Activated gamma-delta T cell treated with anti-CD3 and anti-CD28 coated beads, Interleukin-2, amount 50 U/mL, for 16 hours (primary cell): ENCODE data around the gene ANTXR2.
"Not testable (repeated sequence)": the region's sequence is repeated elsewhere in the genome, so short reads cannot be mapped to it uniquely, and the experiment has no call there.

ENCODE experiments used
- DNase-seq: peaks from one replicate; pipeline ENCODE4 v3.0.0-alpha.2; 2020; ENCODE audit warnings: low read depth

ANTXR2 gene

DNA sequence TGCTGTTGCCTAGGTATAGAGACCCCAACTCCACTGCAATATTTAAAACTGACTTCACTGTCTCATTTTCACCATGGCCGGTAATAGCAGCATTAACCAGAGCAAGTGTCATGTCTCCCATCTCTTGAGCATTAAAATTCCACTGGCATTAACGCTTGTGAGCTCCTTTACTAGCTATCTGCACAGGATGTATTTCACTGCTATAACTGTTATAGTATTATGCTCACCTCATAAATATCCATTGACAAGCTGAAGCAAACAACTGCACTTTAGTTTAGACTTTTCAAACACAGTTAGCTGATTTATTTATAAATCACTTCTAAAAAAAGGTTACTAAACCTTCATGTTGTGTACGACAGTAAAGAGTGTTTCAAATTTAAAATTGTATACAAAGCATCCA lies 157.8 kb downstream of the ANTXR2 start:
- no peak for DNase-seq

DNA sequence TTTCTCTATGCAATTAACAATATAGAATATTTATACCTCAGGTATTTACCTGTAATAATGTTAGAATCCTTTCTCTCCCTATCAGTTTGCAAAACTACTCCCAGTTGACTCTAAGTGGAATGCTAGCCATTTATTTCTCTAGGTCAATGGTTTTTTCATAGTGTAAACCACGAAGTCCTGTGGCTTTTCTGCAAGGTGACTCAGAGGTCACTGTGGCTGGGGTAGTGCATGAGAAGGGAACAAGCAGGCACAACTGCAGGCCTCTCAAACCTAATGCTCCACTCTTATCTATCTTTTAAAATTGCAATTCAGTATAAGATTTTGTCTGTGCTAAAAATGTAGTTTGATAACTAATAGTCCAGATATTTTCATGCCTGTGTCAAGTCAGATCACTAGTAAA lies 159.4 kb downstream of the ANTXR2 start:
- no peak for DNase-seq

DNA sequence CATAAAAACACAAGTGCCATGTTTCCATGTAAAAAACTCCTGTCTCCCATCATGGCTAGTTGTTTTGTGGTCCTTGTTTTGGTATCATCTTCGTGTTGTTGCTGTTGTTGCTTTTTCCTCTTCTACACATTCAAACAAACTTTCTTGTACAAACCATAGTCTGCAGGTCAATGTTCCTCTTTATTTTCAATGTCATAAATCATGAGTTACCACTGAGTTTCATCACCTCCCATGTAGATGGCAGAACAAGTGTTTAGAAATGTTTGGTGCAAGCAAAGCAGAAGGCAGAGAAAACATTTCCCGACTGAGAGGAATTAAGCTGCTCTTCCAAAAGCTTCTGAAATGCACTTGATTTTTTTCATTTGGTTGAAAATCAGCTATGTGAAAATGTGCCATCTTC lies 166.0 kb downstream of the ANTXR2 start:
- DNase-seq: no peak

DNA sequence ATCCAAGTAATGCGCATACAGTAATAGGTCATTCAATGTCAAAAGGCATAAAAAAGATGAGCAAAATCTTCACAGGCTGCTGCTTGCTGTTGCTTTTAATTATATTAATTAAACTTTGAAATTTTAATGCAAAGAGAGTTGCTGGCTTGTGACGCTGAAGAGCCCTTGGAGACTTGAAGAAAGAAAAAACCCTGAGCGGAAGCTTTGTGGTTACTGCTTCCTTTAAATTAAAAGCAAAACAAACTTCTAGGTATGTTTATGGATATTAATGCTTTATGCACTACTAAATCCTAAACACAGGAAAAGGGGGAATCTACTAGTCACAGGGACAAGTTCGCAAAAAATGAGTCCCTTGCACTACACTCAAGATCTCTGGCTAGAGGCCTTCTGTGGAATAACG lies 166.7 kb downstream of the ANTXR2 start:
- no peak for DNase-seq

DNA sequence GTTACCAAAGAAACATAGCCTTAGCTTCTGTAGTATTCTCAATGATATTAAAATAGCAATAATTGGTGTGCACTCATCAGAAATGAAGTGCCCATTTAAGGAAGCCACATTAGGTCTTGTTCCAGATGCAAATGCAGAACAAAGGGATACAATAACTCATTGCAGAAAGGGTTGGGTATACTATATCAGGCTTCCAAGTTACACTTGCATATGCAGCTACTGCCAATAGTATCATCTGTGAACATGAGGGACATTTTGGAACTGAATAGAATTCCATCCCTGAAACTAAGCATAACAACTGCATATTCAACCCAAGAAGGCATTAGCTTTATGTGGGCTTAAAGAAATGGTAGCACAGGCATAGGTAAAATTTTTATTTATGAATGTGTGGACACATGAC lies 167.8 kb downstream of the ANTXR2 start:
- DNase-seq: no peak

DNA sequence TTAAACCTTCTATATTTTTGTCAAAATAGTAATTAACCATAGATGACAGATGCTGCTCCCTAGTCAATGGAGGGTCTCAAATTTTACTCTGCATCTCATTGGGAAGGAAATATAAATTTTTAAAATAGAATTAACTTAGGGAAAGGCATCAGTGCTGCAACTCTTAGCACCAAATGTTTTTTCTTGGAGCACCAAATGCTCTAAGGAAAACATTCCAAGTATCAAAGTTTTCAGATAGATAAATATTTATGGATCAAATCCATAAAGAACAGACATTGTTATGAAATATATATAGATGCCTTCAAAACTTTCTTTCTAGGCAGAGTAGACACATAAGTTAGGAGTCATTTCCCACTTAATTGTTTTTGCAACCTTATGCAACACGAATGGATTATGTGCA lies 168.7 kb downstream of the ANTXR2 start:
- no peak for DNase-seq

DNA sequence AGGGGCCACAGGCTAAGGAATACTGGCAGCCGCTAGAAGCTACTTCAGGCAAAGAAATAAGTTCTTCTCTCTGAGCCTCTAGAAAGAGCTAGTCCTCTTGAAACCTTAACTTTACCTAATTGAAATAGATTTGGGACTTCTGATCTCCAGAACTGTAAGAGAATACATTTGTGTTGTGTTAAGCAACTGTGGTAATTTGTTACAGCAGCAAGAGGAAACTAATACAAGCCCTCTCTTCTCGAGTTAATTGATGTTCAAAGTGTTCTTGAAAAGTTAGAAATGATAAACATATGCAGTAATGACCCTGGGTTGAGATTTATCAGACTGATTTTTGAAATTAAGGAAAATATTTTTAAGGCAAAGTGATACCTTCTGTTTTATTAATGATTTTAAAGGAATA lies 172.8 kb downstream of the ANTXR2 start:
- DNase-seq: no peak

DNA sequence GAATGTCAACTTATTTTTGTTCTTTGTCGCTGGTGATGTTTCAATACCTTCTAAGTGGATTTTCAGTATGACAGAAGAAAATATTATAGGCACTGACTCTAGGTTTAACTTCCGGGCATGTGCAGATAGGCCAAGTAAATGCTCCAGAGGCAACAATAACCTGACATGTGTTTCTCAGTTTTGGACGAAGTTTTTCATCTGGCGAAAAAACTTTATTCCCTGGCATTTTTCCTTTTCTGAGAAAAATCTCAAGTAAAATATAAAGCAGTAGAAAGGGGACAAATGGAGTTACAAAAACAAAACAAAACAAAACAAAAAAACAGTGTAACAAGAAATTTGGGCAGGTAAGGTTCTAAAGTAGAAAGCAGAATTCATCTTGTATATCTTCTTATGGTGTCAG lies 173.5 kb downstream of the ANTXR2 start:
- DNase-seq: no peak

DNA sequence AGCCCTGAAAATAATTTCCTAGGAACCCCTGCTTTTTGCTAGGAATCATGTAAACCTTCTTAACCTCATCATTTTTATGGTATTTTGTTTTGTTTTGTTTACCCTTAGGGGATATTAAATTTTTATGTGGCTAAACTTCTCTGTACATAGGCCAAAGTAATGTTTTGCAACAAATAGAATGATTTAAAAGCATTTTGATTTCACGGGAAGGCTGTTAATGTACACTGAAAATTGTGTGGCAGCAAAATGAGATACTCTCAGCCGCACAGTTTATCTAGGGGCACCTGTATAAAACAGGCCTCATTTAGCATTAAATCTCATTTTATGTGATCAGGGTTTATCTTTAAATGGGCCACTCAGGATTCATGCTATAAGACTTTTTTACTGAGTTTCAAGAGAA lies 175.0 kb downstream of the ANTXR2 start:
- DNase-seq: no peak

DNA sequence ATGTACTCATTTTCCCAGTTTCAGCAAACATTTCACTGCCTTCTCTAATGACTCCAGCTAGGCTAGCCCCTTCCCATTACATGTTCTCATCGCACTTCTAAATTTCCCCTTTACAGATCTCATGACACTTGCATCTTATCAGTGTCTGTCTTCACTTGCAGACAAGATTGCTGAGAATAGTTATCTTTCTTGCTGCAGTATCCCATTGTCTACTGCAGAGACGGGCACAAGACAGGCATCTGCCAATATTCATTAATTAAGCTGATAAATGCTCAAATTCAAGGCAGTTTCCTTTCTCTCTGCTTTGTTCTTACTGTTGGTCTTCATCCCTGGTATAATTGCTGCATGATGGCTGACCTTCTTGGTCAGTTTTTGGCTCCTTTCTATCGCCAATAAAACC lies 175.9 kb downstream of the ANTXR2 start:
- no peak for DNase-seq

DNA sequence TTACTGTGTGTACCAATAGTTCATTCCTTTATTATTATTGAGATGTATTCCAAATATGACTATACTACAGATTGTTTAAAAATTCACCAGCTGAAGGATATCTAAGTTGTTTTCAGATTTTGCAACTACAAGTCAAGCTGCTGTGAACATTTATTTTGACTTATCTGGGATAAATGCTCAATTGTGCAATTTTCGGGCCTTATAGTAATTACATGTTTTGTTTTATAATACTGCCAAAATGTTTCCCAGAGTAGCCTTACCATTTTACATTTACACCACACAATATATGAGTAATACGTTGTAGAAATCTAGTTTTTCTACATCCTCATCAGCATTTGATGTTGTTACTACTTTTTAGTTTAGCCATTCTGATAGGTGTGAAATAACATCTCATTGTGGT lies 179.6 kb downstream of the ANTXR2 start:
- DNase-seq: no peak

DNA sequence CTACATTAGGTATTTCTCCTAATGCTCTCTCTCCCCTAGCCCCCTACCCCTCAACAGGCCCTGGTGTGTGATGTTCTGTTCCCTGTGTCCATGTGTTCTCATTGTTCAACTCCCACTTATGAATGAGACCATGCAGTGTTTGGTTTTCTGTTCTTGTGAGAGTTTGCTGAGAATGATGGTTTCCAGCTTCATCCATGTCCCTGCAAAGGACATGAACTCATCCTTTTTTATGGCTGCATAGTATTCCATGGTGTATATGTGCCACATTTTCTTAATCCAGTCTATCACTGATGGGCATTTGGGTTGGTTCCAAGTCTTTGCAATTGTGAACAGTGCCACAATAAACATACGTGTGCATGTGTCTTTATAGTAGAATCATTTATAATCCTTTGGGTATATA lies 184.0 kb downstream of the ANTXR2 start:
- DNase-seq: not testable (repeated sequence)

DNA sequence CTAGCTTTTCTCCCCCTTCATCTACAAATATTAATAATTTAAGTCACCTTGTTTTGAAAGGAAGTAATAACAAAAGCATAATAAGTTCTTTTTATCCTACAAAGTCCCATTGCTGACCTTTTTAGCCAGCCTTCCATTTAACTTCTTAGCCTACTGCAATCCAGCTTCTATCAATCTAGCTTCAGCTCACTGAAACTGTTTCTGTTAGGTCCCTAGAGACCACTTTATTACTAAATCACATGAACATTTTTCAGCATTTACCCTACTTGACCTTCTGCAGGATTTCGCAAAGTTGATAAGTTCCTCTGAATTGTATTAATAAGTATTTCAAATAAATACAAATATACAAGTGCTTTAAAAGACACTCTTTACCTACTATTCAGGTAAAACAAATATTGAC lies 186.5 kb downstream of the ANTXR2 start:
- DNase-seq: no peak

DNA sequence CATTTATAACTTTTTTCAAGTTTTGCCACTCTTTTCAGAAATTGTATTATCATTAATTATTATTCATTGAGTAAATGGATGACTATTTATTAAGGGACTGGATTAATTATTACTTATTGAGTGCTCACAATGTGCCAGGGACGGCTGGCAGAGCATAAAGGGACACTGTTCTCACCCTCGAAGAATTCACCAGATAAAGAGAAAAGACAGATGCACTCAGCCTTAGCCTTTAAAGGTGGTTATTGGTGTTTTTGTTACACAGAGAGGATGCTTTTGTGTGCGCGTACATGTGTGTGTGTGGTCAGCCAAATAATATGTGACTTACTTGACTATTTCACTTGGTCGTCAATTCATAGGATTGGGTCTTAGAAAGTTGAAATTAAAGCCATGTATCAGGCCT lies 187.0 kb downstream of the ANTXR2 start:
- DNase-seq: no peak

DNA sequence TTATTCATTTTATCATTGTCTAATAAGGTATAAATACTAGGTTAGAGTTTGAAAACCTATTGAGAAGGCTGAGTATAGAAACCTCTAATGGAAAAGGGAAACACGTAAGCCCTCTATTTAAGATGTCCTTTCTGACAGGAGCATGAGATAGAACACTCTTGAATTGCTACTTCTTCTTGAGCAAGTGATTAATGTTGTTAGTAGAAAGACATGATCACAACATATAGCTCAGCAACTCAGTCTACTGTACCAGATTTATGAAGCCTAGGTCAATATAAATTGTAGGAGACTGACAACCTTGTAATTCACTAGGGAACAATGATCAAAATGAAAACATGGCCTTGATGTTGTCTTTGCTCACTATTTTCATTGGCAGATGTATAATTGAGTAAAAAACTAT lies 189.7 kb downstream of the ANTXR2 start:
- no peak for DNase-seq

DNA sequence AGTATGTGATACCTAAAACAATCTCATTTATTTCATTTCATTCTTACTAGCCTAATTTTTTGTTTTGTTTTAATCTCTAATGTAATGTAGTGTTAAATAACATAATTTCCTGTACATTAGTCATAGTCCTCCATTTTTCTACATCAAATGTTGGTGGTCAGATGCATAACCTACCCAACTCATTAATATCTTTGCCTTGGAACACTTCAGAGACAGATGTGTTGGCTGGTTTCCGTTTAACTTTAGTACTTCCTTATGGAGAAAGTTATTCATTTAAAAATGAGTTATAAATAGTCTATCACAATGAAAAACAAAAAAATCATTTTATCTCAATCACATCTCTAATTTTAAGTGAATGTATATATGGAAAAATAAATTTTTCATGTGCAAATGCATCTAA lies 190.2 kb downstream of the ANTXR2 start:
- DNase-seq: no peak

DNA sequence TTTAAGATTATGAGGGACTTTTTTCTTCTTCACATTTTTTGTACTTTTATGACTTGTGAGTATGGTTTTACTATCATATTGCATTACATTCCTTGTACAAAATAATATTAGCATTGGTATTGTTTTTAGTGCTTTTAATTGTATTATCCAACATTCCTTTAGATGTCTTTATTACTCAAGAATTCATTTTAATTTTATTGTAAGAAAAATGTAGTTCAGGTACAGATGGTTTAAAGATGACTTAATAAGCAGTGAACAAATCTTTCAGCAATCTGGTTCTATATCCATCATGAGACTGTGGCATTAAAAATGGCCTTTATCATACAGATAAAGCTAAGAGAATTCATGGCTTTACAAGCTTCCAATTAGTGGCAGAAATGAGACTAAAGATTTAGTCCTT lies 191.6 kb downstream of the ANTXR2 start:
- no peak for DNase-seq

DNA sequence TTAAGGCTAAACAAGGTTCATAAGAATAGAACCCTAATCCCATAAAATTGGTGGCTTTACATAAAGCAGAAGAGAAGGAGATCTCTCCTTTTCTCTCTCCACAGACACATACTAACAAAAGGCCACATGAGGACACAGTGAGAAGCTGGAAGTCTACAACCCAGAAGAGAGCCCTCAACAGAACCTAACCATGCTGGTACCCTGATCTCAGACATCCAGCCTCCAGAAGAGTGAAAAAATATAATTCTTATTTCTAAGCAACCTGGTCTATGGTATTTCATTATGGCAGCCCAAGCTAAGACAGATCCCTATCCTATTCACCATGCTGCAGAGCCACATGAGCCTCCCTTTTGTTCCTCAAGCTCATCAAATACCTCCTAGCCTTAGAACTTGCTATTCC lies 195.5 kb downstream of the ANTXR2 start:
- DNase-seq: no peak

DNA sequence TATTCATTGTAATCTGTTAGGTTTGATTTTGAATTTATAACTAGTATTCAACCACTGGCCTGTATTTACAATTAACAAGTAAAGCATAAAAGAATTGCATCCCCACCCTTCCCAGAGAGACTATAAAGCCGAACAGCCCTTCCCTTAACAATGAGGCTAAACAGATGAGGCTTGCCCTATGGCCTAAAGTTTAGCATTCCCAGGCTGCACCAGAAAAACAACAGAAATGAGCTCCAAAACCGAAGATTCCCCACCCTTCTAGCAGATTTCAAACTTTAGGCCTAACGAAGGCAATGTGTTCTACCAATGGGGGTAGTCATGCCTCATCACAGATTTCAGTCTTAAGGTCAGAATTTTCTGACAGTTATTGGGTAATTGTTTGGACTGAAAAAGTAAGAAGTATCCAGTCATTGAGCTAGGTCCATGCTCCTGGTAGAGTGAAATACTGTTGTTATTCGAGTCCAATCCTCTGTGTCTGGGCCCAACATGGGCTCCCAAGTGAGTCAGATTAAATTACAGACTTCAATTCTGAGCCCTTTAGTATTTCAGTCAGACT lies 197.6 kb downstream of the ANTXR2 start:
- no peak for DNase-seq

DNA sequence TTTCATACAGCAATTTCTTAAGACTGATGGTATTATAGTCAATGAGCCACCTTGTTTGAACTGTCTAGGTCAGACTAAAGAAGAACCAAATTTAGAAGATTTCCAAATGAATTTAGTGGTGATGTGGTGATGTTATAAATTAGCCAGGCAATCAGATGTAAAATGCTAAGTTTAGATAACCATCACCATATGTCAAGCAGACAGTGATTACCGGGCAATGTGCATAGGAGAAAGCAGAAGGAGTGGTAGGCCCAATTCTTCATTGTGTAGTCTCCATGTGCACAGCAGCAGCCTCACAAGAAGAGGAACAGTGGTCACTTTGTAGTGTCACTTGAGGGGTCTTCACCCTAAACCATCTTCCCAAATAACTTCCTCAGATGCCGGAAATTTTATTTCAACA lies 198.8 kb downstream of the ANTXR2 start:
- no peak for DNase-seq

DNA sequence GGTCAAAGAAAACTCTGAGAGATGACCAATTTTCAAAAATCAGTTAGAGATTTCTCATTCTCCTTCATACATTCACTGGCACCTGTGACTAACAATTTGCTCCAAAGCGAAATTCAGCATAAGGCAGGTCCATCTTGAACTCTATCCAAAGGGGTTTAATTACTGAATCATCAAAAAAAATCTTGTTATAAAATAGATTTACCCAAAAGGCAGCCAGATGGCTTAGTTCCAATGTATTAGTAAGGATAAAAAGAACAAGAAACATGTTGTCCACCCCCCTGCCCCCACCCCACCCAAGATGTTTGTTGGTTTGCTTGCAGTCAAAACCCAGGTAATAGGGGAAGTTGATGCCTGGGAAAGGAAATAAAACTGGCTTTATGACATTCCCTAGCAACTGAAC lies 200.3 kb downstream of the ANTXR2 start:
- no peak for DNase-seq

DNA sequence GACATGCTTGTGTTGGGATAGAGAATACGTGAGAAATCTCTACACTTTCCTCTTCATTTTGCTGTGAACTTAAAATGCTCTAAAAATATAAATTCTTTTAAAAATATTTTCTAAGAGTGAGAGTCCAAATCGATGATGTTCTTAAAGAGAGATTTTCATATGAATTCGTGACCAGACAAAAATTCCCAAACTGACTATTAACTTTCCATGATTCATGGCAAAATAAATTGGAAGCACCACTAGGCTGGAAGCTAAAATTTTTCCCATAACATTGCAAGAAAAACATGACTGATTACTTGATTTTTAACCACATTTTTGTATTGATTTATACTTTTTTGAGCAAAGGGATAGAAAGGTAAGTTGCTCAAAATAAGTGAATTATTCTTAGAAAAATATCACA lies 201.1 kb downstream of the ANTXR2 start:
- no peak for DNase-seq

DNA sequence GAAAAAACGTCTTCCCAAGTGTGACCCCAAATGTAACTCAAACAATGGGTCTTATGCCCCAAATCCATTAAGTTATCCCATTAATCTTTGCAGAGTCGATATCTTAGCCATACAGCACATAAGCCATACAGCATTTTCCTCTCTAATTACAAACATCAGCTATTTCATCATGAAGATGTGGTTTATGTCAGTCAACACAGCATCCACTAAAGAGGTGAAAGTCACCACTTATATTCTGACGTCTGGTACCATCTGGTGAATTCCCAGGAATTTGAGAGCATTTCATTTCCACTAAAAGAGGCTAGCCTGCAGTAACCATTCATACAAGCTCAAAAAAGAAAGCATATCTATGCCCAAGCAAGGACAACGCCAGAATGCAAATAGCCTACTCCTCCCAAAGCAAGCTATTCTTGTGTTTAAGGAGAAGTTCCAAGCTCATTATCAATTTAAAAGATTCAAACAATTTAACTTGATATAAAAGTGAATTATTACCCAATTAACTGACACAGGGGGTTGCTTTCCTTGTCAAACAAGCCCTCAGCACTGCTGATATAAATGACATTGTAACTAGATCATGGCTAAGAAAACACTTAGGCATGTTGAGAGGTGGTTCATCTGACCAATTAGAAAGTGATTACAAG lies 203.3 kb downstream of the ANTXR2 start:
- DNase-seq: no peak

DNA sequence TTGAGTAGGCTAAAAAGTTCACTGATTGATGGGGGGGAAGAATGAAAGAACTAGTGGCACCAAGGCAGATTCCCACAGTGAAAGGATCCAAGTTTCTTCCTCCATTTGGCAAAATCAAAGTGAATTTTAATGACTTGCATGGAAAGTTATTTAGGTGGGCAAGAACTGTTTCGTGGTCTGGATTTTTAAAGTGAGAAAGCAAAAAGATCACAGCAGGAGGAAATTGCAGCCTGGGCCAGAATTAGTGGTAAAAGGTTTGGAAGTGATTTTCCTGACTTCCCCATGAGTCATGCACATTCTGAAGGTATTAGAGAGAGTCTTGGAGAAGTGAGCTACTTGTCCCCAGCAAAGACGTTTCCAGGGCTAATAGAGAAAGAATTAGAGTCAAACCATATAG lies 207.8 kb downstream of the ANTXR2 start:
- no peak for DNase-seq
